22Rv1 (cell line): Measurements from ENCODE around the gene THEM4.

Source experiments
- H3K27ac ChIP-seq: fragments of 450-650 bp; 2 replicates; pipeline ENCODE4 v1.5.1; 2017
- CTCF ChIP-seq: fragments of 450-650 bp; IDR thresholded peaks from 2 replicates; pipeline ENCODE4 v1.5.1; 2017; ENCODE audit warnings: mild to moderate bottlenecking
- ZFX ChIP-seq: fragments of 450-650 bp; IDR thresholded peaks from 2 replicates; pipeline ENCODE4 v1.6.1; 2017; ENCODE audit warnings: antibody characterized with exemption, borderline replicate concordance

The THEM4 gene

GRCh38 chr1:151853411-151853943, 55.8 kb downstream of the THEM4 start, which contains the start of gene THEM5:
THEM5 (minus strand) TSS chr1:151853712; CDS start chr1:151853565, 147 bp downstream.
- no peak for TF ChIP-seq ZFX
- TF ChIP-seq CTCF: no peak
- no peak within 1 kb of the TSS for H3K27ac ChIP-seq

- H3K27ac ChIP-seq: no peak overlapping the region
- TF ChIP-seq CTCF: no peak
- TF ChIP-seq ZFX: no peak
Measured at GRCh38 chr1:151852733-151853132, 56.6 kb downstream of the THEM4 start.

- H3K27ac ChIP-seq: no peak overlapping the region
- TF ChIP-seq ZFX: no peak
- TF ChIP-seq CTCF: no peak
Measured at GRCh38 chr1:151851886-151852285, 57.4 kb downstream of the THEM4 start.

GRCh38 chr1:151849871-151850270, 59.4 kb downstream of the THEM4 start:
- TF ChIP-seq ZFX (no peak), CTCF (no peak)
- no peak overlapping the region for H3K27ac ChIP-seq

- no peak overlapping the region for H3K27ac ChIP-seq
- TF ChIP-seq ZFX: no peak
- no peak for TF ChIP-seq CTCF
Measured at GRCh38 chr1:151849126-151849525, 60.2 kb downstream of the THEM4 start.

GRCh38 chr1:151847867-151848596, 61.3 kb downstream of the THEM4 start:
- no peak overlapping the region for H3K27ac ChIP-seq
- TF ChIP-seq CTCF (no peak), ZFX (no peak)

GRCh38 chr1:151846686-151847237, 62.5 kb downstream of the THEM4 start:
- no peak overlapping the region for H3K27ac ChIP-seq
- TF ChIP-seq ZFX: no peak
